ENCODE measurements around the gene ARHGAP24.

GRCh38 chr4:85898231-85898630 is 423.3 kb downstream of the ARHGAP24 start:
- TF ChIP-seq REST (IDR thresholded peaks at IDR 0.05; ENCODE audit: low read depth, low read length) (no peak), ELF1 (IDR thresholded peaks at IDR 0.05) (no peak), CTCF (IDR thresholded peaks at IDR 0.05) (no peak), EP300 (IDR thresholded peaks at IDR 0.05; ENCODE audit: borderline replicate concordance in 1 of 2, low read depth in 1 of 2, low read length in 1 of 2) (no peak), NFIC (IDR thresholded peaks at IDR 0.05; ENCODE audit: borderline replicate concordance) (no peak), NRF1 (IDR thresholded peaks at IDR 0.05; ENCODE audit: low read depth, low read length) (no peak), EZH2phosphoT487 (IDR thresholded peaks at IDR 0.05; ENCODE audit: borderline replicate concordance, low read depth) (no peak), RFX5 (IDR thresholded peaks at IDR 0.05; ENCODE audit: low read length) (no peak), TAF1 (IDR thresholded peaks at IDR 0.05; ENCODE audit: borderline replicate concordance, low read depth, low read length) (no peak), POLR2AphosphoS5 (IDR thresholded peaks at IDR 0.05; ENCODE audit: low read depth, low read length) (no peak), USF2 (IDR thresholded peaks at IDR 0.05; ENCODE audit: borderline replicate concordance, low read depth, low read length) (no peak), SIN3A (IDR thresholded peaks at IDR 0.05; ENCODE audit: borderline replicate concordance, low read depth, low read length) (no peak), GABPA (IDR thresholded peaks at IDR 0.05; ENCODE audit: low read depth) (no peak)

All from SK-N-SH (cell line).